OCI-LY7 (cell line): ENCODE data around the gene GRXCR2.

Experiments used
- CTCF ChIP-seq: fragments of 200-600 bp; sonication (generic); conservative IDR thresholded peaks from 2 replicates; pipeline ENCODE4 v1.5.1; 2014; ENCODE audit warnings: mild to moderate bottlenecking, antibody characterized with exemption, low read length, moderate library complexity, mixed read lengths
- EZH2phosphoT487 ChIP-seq: fragments of 200-600 bp; sonication (generic); IDR thresholded peaks from 2 replicates; pipeline ENCODE4 v1.6.1; 2018; ENCODE audit warnings: low read depth, borderline replicate concordance, mild to moderate bottlenecking, mixed run types, antibody characterized with exemption, low read length, moderate library complexity, mixed read lengths

- TF ChIP-seq CTCF (no peak), EZH2phosphoT487 (no peak)
Observed at GRCh38 chr5:145854651-145855258, 18.1 kb downstream of the GRXCR2 start.
